Heart left ventricle (tissue), 16 donors: ENCODE data around the gene TRIM66. TPM values are rescaled to one million over a fixed set of nuclear protein-coding genes. Genes with fewer than 3 reads are reported as not detected.

ENCODE experiments used
- ATAC-seq, 4 donors: fragments of 200-7000 bp; cut with Tn5 transposase; one replicate each; pipeline ENCODE4 v1.9.1; 2020 to 2022; ENCODE audit warnings: moderate library complexity in 4 of 4, mild to moderate bottlenecking in 3 of 4, moderate number of reproducible peaks in 1 of 4
- DNase-seq, 5 donors: peaks; one replicate each; pipeline ENCODE4 v3.0.0-alpha.2; 2020
- H3K27ac ChIP-seq, 12 donors: fragments of 200-600 bp; sonication (generic) in 4 of 12; one replicate each; pipeline versions ENCODE4 v1.5.0 to v1.8.0; 2016 to 2022; ENCODE audit warnings: mild to moderate bottlenecking in 2 of 12
- H3K27me3 ChIP-seq, 9 donors: fragments of 200-600 bp; sonication (generic) in 2 of 9; one replicate each; pipeline versions ENCODE4 v1.5.1 to v1.8.0; 2016 to 2022; ENCODE audit warnings: mild to moderate bottlenecking in 3 of 9
- H3K36me3 ChIP-seq, 9 donors: fragments of 200-600 bp; sonication (generic) in 2 of 9; one replicate each; pipeline versions ENCODE4 v1.5.0 to v1.8.0; 2018 to 2022; ENCODE audit warnings: mild to moderate bottlenecking in 2 of 9
- H3K4me1 ChIP-seq, 12 donors: fragments of 200-600 bp; sonication (generic) in 4 of 12; one replicate each; pipeline versions ENCODE4 v1.5.0 to v1.8.0; 2016 to 2022; ENCODE audit warnings: mild to moderate bottlenecking in 3 of 12
- H3K4me3 ChIP-seq, 12 donors: fragments of 200-600 bp; sonication (generic) in 4 of 12; one replicate each; pipeline versions ENCODE4 v1.5.0 to v1.8.0; 2017 to 2022; ENCODE audit warnings: mild to moderate bottlenecking in 9 of 12, moderate library complexity in 4 of 12
- H3K9me3 ChIP-seq, 12 donors: fragments of 200-600 bp; sonication (generic) in 4 of 12; one replicate each; pipeline versions ENCODE4 v1.5.0 to v1.8.0; 2016 to 2022; ENCODE audit warnings: mild to moderate bottlenecking in 1 of 12
- CTCF ChIP-seq, 12 donors: fragments of 200-600 bp; sonication (generic) in 4 of 12; IDR thresholded peaks; one replicate each; pipeline versions ENCODE4 v1.5.0 to v1.8.0; 2018 to 2022; ENCODE audit warnings: antibody characterized with exemption in 12 of 12, mild to moderate bottlenecking in 5 of 12
- POLR2A ChIP-seq, 2 donors: fragments of 450-650 bp; IDR thresholded peaks; one replicate each; pipeline ENCODE4 v1.6.1; 2017; ENCODE audit warnings: antibody characterized with exemption in 2 of 2, mild to moderate bottlenecking in 2 of 2, moderate library complexity in 2 of 2
- WGBS, 4 donors: extraction: QIAGEN DNeasy Blood & Tissue Kit in 2 of 4; methylation state at CpG; one replicate each; pipeline versions ENCODE4 v1.1.5 to v1.1.7; 2013 to 2018; 5-methylcytosine and 5-hydroxymethylcytosine counted together
- intact Hi-C, 10 donors: fragments of 100-400 bp; cut with DNase I; formaldehyde crosslinking; loops; one replicate each; pipeline versions ENCODE4 v1.11.1 to v1.14.2; 2022
- polyA plus RNA-seq, 2 donors: library from polyadenylated mRNA; stranded (reverse); fragments of 200-250 nt; gene quantifications; one replicate each; pipeline ENCODE4 v1.2.3, GENCODE V29; 2013
- total RNA-seq, 9 donors: library from RNA; depleted of rRNA in 2 of 9; stranded (reverse); fragments of >200 nt in 2 of 9; fragmentation: NEBNext Ultra II Directional in 3 of 9; extraction: Animal tissue kit (Norgen Biotek cat#: 25700) in 3 of 9; gene quantifications; one replicate each; pipeline versions ENCODE4 v1.1.0 to v1.2.4, GENCODE V29; 2016 to 2023
- donor health status: ischemic (EF 13 %, LVEDD 7.1; RV severe dilation, severe dysfunction).
- donor health status: healthy with polysubstance abuse.
- donor health status: DM: no; HTN: yes; CAD: no.
- donor health status: DM: no; HTN: no; CAD: no.
- donor health status: ischemic (EF 25% LVEDD 6.9; RV normal size, moderate dysfunction).
- donor health status: ischemic (EF 25% LVEDD 5.7; RV mildly dilated, moderate dysfunction).
- donor health status: healthy.
- donor health status: DM: yes; HTN: yes; CAD: no.
- donor health status: ischemic (EF 35%, LVEDD 5.7; RV mildly dilated, moderate dysfunction).
- donor health status: nonischemic (EF 11% LVEDD 7.7; RV severe dilation, severe dysfunction).
- donor health status: DM: yes; HTN: yes; CAD: no.
- donor health status: PGD.
- donor health status: ischemic (EF 29% LVEDD 5.4; RV normal size, mild dysfunction).
- donor health status: nonischemic (EF 23%, LVEDD 6.1; RV moderate dilation, normal function).

Gene TRIM66
- total and polyA plus RNA-seq, 11 donors = 0.71 to 10.1 (median 3.8) TPM

GRCh38 chr11:8574798-8575197 lies 107.7 kb downstream of the TRIM66 start:
- DNase-seq = no peak
- H3K36me3 ChIP-seq = no peaks in the 10 kb centered on the region
- no peak overlapping the region for H3K27ac ChIP-seq
- no peaks in the 10 kb centered on the region for H3K4me1 ChIP-seq
- ATAC-seq = no peak
- H3K27me3 ChIP-seq = no peaks in the 10 kb centered on the region
- no peak for TF ChIP-seq CTCF (IDR thresholded peaks at IDR 0.05)
- no peak for TF ChIP-seq POLR2A (IDR thresholded peaks at IDR 0.05)
- H3K9me3 ChIP-seq = peaks cover 0 to 16% (median 7%) of the 10 kb centered on the region in 12 donors
- intact Hi-C loops = no loop called here
- no peak overlapping the region for H3K4me3 ChIP-seq
- 93 to 100% (median 97%) methylated on average over 1 of the region's 1 CpG for WGBS, 4 donors

DNA sequence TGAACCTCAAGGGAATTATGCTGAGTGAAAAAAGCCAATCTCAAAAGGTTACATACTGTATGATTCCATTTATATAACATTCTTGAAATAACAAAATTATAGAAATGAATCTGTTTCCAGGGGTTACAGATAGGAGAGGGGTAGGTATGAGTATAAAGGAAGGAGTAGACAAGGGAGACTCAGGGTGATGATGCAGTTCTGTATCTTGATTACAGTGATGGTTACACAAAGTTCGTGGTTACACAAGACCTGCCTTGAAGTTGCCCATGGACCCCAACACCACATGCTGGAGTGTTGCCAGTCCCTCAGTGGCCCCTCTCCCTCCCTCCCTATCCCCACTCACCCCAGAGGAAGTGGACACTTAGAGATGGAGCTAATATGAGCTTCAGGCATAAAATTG lies 108.7 kb downstream of the TRIM66 start:
- DNase-seq (no peak), ATAC-seq (no peak)
- Histone ChIP-seq H3K36me3 (no peaks in the 10 kb centered on the region), H3K4me3 (no peak overlapping the region), H3K9me3 (peaks cover 0 to 12% (median 7%) of the 10 kb centered on the region in 12 donors), H3K27ac (no peak overlapping the region), H3K4me1 (no peaks in the 10 kb centered on the region), H3K27me3 (no peaks in the 10 kb centered on the region)
- intact Hi-C loops = no loop called here
- no peak for TF ChIP-seq POLR2A (IDR thresholded peaks at IDR 0.05)
- TF ChIP-seq CTCF (IDR thresholded peaks at IDR 0.05) = no peak
- 81 to 91% (median 85%) methylated on average over 1 of the region's 1 CpG for WGBS, 4 donors

GRCh38 chr11:8567602-8568198 lies 114.8 kb downstream of the TRIM66 start:
- intact Hi-C loops = loop anchor here (2.0 to 10.0 kb wide), 8 partner anchors 223 to 373 kb away; no protein-coding TSS in a partner anchor
- Histone ChIP-seq H3K4me1 (no peaks in the 10 kb centered on the region), H3K36me3 (no peaks in the 10 kb centered on the region), H3K27me3 (peaks cover 0 to 5% (median 0%) of the 10 kb centered on the region in 9 donors), H3K4me3 (no peak overlapping the region), H3K9me3 (peaks cover 0 to 1% (median 0%) of the 10 kb centered on the region in 12 donors), H3K27ac (no peak overlapping the region)
- WGBS, 4 donors = 73 to 84% (median 77%) methylated on average over 2 of the region's 2 CpGs
- DNase-seq (no peak), ATAC-seq (no peak)
- no peak for TF ChIP-seq POLR2A (IDR thresholded peaks at IDR 0.05)
- TF ChIP-seq CTCF (IDR thresholded peaks at IDR 0.05) = no peak

DNA sequence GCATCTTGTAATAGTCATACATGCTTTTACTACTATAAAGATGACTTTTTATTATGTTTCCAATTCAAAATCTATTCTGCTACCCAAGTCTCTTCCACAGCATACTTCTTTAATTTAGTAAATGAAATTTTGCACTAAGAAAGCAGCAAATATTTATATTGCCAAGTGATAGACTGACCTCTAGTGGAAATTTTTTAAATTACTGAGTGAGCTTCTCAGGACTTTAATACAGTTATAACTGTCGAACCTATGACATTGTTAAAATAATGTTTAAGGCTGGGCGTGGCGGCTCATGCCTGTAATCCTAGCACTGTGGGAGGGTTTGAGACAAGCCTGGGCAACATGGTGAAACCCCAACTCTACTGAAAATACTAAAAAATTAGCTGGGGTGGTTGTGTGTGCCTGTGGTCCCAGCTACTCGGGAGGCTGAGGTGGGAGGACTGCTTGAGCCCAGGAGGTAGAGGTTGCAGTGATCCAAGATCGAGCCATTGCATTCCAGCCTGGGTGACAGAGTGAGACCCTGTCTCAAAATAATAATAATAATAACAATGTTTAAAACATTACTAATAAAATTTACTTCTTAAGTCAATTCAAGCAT lies 115.8 kb downstream of the TRIM66 start:
- H3K9me3 ChIP-seq = peaks cover 0 to 7% (median 0%) of the 10 kb centered on the region in 12 donors
- H3K27ac ChIP-seq = no peak overlapping the region
- DNase-seq = no peak
- no peaks in the 10 kb centered on the region for H3K36me3 ChIP-seq
- intact Hi-C loops = loop anchor here (1.0 to 10.0 kb wide), 10 partner anchors 222 to 374 kb away; no protein-coding TSS in a partner anchor
- peaks cover 0 to 5% (median 0%) of the 10 kb centered on the region in 9 donors for H3K27me3 ChIP-seq
- H3K4me3 ChIP-seq = no peak overlapping the region
- ATAC-seq = peak in 2 of 4 donors; percentile 22 to 29
- no peaks in the 10 kb centered on the region for H3K4me1 ChIP-seq
- TF ChIP-seq CTCF (IDR thresholded peaks at IDR 0.05) (peak; percentile 52 to 86 (median 71)), POLR2A (IDR thresholded peaks at IDR 0.05) (no peak)
- WGBS, 4 donors = 32 to 51% (median 47%) methylated on average over 5 of the region's 5 CpGs
